NCI-H1436 (cell line): ENCODE measurements around the gene SUN2.

Source experiments
- DNase-seq: peaks from one replicate; lab custom pipeline; 2025; lab: John Stamatoyannopoulos, UW

Gene SUN2

DNA sequence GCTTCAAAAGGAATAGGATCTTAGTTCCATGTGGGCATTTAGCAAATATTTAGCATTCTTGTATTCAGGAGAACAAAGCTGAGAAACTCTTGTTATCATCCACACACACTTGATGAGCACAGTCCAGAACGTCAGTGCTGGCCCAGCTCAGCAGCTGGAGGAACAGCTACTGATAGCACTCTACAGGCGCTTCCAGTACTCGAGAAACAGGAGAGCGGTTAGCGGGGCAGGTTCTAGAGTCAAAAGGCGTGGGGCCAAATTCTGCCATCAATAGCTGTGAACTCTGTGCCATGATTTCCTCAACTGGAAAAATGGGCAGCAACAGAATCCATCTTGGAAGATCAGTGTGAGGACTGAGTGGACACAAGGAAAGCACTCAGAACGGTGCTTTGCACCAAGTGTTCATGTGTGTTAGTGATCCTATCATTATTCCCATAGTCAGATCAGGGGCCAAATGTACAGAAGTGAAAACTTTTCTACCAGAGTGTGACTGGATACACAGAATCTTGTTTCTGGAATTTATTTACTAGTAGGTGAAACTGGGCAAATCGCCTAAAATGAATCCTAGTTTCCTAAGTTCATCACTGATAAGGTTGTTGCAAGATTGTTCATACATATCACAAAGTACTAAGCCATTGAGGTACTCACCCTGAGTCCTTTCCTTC, 58.2 kb downstream of the SUN2 start:
- no peak for DNase-seq

DNA sequence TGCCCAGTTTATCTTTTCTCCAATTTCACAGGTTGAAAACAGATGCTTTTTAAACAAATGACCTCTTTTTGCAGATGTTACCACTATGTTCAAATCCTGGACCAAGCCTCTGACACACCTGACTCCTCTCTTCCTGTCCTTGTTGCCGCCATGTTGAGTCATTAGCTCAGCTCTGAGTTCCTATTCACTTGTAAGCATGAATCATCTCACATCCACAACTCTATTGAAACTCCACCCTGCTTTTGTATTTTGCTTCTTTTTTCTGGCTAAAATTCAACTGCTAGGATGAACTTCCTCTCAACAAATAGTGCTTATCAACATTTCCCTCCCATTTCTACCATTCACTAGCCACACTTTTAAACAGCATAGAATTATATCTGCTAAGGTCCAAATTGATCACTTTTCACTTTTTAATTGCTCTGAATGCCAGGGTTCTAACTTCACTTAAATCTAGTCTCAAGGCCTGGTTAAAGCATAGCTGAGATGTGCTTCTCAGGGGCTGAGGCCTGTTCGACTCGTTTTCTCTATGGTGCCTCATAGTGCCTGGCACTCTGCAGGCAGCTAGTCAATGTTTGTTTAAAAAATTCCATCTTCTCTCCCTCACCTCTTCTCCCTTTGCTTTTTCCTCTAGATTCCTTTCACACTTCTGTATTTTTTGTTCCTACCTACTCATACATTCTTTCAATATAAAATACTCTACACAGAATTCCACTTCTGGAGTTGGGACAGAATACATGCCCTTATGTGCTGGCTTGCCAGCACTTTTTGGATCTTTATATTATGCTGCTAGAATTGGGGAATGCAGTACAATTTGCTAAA, 59.0 kb downstream of the SUN2 start:
- DNase-seq = no peak

DNA sequence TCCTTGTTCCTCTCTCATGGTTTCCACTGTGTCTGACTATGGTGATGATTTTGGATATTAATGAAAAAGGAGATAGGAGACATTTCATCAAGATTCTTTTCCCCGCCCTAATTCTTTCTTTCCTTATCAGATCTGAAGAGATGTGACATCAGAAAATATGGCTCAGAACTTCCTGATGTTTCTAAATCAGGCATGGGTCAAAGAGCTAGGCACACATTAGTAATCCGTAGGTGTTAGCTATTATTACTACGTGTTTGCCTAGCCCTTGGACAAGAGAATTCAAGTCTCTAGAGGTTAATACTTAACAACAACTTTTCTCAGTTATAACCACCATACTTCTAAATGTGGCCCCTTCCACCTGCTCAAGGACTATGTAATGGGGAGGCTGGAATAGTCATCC, 60.9 kb downstream of the SUN2 start:
- DNase-seq = no peak

DNA sequence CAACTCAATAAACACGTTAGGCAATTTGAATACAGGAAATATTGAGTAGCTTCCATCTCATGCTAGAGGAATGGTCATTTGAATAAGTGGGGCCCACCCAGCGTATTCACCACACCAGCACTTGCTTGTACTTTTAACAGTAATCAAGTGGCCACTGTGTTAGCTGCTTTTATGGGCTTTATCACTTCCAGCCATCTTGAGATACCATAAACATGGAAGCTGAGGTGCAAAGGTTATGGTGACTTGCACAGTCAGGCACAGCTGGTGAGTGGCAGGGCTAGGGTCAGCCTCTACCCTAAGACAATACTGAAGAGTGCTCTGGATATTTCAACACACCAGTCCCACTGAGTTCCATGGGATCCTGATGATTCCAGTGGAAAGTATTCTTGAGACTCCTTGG, 61.7 kb downstream of the SUN2 start:
- DNase-seq = no peak

DNA sequence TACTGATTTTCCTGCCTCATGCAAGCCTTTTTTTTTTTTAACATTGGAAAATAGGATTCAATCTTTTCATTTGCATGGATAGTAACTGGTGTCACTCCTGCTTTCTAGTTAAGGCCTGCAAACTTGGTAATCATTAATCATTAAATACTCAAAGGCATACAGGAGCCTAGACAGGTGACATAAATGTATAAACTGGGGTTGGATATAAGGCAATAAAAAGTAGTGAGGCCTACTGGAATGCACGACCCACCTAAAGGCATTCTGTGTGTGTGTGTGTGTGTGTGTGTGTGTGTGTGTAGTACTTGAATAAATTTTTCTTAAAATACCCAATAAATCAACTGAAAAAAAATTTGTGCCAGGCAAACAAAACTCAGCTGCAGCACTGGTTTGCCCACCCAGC, 66.1 kb downstream of the SUN2 start:
- DNase-seq = no peak

DNA sequence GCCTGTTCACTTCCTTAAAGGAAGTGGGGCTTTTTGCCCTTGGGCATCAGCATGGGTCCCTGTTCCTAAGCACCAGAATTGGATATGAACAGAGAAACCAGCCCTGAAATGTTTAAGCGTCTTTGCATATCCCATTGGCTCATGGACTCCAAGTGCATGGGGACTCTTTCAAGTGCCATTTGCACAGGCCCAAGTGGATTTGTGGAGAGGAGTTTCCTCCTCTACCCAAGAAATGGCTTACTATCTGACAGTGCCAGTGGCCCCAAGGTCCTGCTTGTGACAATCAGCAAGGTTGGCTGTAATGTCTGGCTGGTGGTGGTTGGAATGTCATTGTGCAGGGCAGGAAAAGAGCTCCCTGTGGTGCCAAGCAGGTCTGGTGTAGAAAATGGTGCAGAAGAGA, 70.0 kb downstream of the SUN2 start:
- no peak for DNase-seq

DNA sequence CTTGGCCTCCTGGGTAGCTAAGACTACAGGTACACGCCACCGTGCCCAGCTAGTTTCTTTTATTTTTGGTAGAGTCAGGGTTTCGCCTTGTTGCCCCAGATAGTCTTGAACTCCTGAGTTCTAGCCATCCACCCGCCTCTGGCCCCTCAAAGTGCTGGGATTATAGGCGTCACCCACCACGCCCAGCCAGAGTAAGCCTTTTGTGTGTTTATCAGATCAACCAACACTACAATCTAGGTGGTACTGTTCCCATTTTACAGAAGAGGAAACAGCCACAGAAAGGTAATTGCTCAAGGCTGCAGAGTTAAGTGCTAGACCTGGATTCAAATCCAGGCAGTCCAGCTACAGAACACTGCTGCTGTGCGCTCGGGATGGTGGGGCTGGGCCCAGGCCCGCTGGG, 70.9 kb downstream of the SUN2 start:
- no peak for DNase-seq
